Measurements from ENCODE around the gene GSK3A. TPM values are rescaled to one million over a fixed set of nuclear protein-coding genes. Genes with fewer than 3 reads are reported as not detected.

GSK3A gene
- total RNA-seq, 1 donor from 2014 or later, result 50.3 TPM

DNA sequence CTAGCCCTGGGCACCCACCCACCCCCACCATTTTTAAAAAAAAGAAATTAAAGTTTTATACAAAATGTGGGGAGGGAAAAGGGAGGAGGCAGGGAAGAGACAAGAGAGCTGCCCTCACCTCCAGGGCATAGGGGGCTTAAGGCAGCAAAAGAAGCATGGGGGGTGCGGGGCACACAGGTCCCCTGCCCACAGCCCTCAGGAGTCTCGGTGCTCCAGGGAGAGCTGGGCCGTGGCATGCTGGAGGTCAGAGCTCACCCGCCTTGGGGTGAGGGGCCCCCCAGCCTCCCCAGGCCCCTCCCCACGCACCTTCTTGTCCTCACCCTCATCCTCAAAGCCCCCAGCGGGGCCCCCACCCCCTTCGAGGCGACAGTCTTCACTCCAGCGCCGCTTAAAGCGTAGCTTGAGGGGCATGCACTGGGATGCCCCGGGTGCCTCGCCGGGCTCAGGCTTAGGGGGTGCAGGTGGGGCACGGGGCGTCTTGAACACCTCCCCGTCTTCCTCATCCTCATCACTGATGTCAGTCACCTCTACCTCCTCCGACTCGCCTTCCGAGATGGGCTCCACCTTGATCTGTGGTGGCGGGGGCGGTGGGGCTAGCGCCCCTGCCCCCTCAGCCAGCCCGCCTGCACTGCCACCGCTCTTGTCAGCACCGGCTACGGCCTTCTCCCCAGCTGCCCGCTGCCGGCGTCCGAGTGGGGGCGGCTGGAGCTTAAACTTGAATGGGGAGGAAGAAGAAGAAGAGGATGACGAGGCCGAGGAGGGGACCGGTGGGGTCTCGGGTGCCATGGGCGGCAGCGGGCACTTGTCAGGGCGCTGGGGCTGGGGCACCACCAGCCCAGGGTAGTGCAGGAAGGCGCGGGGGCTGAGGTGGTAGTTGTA is 6.1 kb upstream of the GSK3A start:
- peaks cover 44% of the 10 kb centered on the region for H3K4me1 ChIP-seq (ENCODE audit: insufficient read depth, low read length)
- H3K4me3 Mint-ChIP-seq (ENCODE audit: unreplicated experiment), result no peak overlapping the region
- peaks cover 13% of the 10 kb centered on the region for H3K36me3 ChIP-seq (ENCODE audit: insufficient read depth, low read length)
- H3K9me3 Mint-ChIP-seq (ENCODE audit: unreplicated experiment), result peaks cover 3% of the 10 kb centered on the region
- H3K4me1 Mint-ChIP-seq (ENCODE audit: low read depth, unreplicated experiment), result peaks cover 38% of the 10 kb centered on the region
- no peaks in the 10 kb centered on the region for H3K9me3 ChIP-seq (ENCODE audit: insufficient read depth, low read depth, low read length)
- no peaks in the 10 kb centered on the region for H3K27me3 ChIP-seq (ENCODE audit: insufficient read depth, low read length)
- no peak overlapping the region for H2AFZ ChIP-seq (ENCODE audit: low read depth, low read length)
- H3K27ac ChIP-seq (ENCODE audit: low read depth, low read length), result no peak overlapping the region
- peak overlapping the region; percentile 41 for H3K27ac Mint-ChIP-seq (ENCODE audit: unreplicated experiment)
- no peak overlapping the region for H3K4me2 ChIP-seq (ENCODE audit: low read length)
- H4K20me1 ChIP-seq (ENCODE audit: insufficient read depth, low read length), result peaks cover 63% of the 10 kb centered on the region
- FAIRE-seq (no peak), DNase-seq (ENCODE audit: low read depth) (no peak)
- H3K36me3 Mint-ChIP-seq (ENCODE audit: low read depth, unreplicated experiment), result peaks cover 6% of the 10 kb centered on the region
- H3K4me3 ChIP-seq (ENCODE audit: insufficient read depth, low read depth, low read length), result no peak overlapping the region
- TF ChIP-seq EZH2 (IDR thresholded peaks at IDR 0.05; ENCODE audit: insufficient read depth, low read length), result no peak
- TF ChIP-seq CTCF (IDR thresholded peaks at IDR 0.05; ENCODE audit: insufficient read depth, low read depth, low read length), result no peak
- H3K79me2 ChIP-seq (ENCODE audit: insufficient read depth, low read length), result peaks cover 63% of the 10 kb centered on the region
- H3K27me3 Mint-ChIP-seq (ENCODE audit: low read depth, unreplicated experiment), result no peaks in the 10 kb centered on the region
- no peak overlapping the region for H3K9ac ChIP-seq (ENCODE audit: low read length)

- no peak for FAIRE-seq
- no peak overlapping the region for H3K4me2 ChIP-seq (ENCODE audit: low read length)
- no peaks in the 10 kb centered on the region for H3K9me3 ChIP-seq (ENCODE audit: insufficient read depth, low read depth, low read length)
- peaks cover 56% of the 10 kb centered on the region for H4K20me1 ChIP-seq (ENCODE audit: insufficient read depth, low read length)
- peaks cover 6% of the 10 kb centered on the region for H3K36me3 Mint-ChIP-seq (ENCODE audit: low read depth, unreplicated experiment)
- no peak overlapping the region for H3K4me3 ChIP-seq (ENCODE audit: insufficient read depth, low read depth, low read length)
- peaks cover 39% of the 10 kb centered on the region for H3K4me1 ChIP-seq (ENCODE audit: insufficient read depth, low read length)
- peak overlapping the region; percentile 53 for H3K27ac ChIP-seq (ENCODE audit: low read depth, low read length)
- no peak for DNase-seq (ENCODE audit: low read depth)
- H3K27me3 ChIP-seq (ENCODE audit: insufficient read depth, low read length), result no peaks in the 10 kb centered on the region
- H3K27me3 Mint-ChIP-seq (ENCODE audit: low read depth, unreplicated experiment), result no peaks in the 10 kb centered on the region
- no peak overlapping the region for H2AFZ ChIP-seq (ENCODE audit: low read depth, low read length)
- H3K79me2 ChIP-seq (ENCODE audit: insufficient read depth, low read length), result peaks cover 56% of the 10 kb centered on the region
- TF ChIP-seq EZH2 (IDR thresholded peaks at IDR 0.05; ENCODE audit: insufficient read depth, low read length) (no peak), CTCF (IDR thresholded peaks at IDR 0.05; ENCODE audit: insufficient read depth, low read depth, low read length) (no peak)
- H3K27ac Mint-ChIP-seq (ENCODE audit: unreplicated experiment), result peak overlapping the region; percentile 89
- H3K36me3 ChIP-seq (ENCODE audit: insufficient read depth, low read length), result peaks cover 13% of the 10 kb centered on the region
- H3K4me3 Mint-ChIP-seq (ENCODE audit: unreplicated experiment), result no peak overlapping the region
- peaks cover 38% of the 10 kb centered on the region for H3K4me1 Mint-ChIP-seq (ENCODE audit: low read depth, unreplicated experiment)
- peak overlapping the region; percentile 45 for H3K9ac ChIP-seq (ENCODE audit: low read length)
- H3K9me3 Mint-ChIP-seq (ENCODE audit: unreplicated experiment), result peaks cover 3% of the 10 kb centered on the region
Observed at GRCh38 chr19:42247640-42248199, 5.3 kb upstream of the GSK3A start.
